ENCODE data around the gene KIAA1755.

GRCh38 chr20:38213607-38213940 is 47.0 kb downstream of the KIAA1755 start:
- TF ChIP-seq CTCF (conservative IDR thresholded peaks at IDR 0.05; ENCODE audit: low read length) (no peak), EZH2phosphoT487 (IDR thresholded peaks at IDR 0.05; ENCODE audit: borderline replicate concordance) (no peak)
